G401.6 (cell line): ENCODE data around the gene MTG1.
"Not testable (repeated sequence)": the region's sequence is repeated elsewhere in the genome, so short reads cannot be mapped to it uniquely, and the experiment has no call there.

Experiments
- FAIRE-seq: peaks from 2 replicates; lab custom pipeline; 2012; peaks lifted over from hg19 to GRCh38; lab: Jason Lieb, UNC

MTG1 gene

GRCh38 chr10:133424102-133424501 is 30.1 kb downstream of the MTG1 start:
- not testable (repeated sequence) for FAIRE-seq

- not testable (repeated sequence) for FAIRE-seq
Measured at GRCh38 chr10:133424601-133425000, 30.6 kb downstream of the MTG1 start, which contains the start of gene SPRN. Gene SPRN (minus strand): TSS chr10:133424625. CDS start chr10:133423681, 944 bp downstream.

- FAIRE-seq = not testable (repeated sequence)
Measured at GRCh38 chr10:133429571-133429970, 35.6 kb downstream of the MTG1 start.

GRCh38 chr10:133431888-133432613 is 38.1 kb downstream of the MTG1 start:
- not testable (repeated sequence) for FAIRE-seq

- not testable (repeated sequence) for FAIRE-seq
Measured at GRCh38 chr10:133432789-133433188, 38.8 kb downstream of the MTG1 start.

- FAIRE-seq = no peak
Measured at GRCh38 chr10:133438711-133439273, 44.8 kb downstream of the MTG1 start.

GRCh38 chr10:133439517-133440461 is 45.8 kb downstream of the MTG1 start:
- no peak for FAIRE-seq

GRCh38 chr10:133440633-133441285 is 46.8 kb downstream of the MTG1 start:
- FAIRE-seq = no peak

GRCh38 chr10:133441356-133441755 is 47.4 kb downstream of the MTG1 start:
- FAIRE-seq = not testable (repeated sequence)

- no peak for FAIRE-seq
Measured at GRCh38 chr10:133441780-133442179, 47.8 kb downstream of the MTG1 start.

- FAIRE-seq = no peak
Measured at GRCh38 chr10:133442191-133442966, 48.4 kb downstream of the MTG1 start.

- FAIRE-seq = no peak
Measured at GRCh38 chr10:133442967-133443924, 49.3 kb downstream of the MTG1 start.

GRCh38 chr10:133444342-133445267 is 50.6 kb downstream of the MTG1 start:
- no peak for FAIRE-seq

GRCh38 chr10:133445268-133445732 is 51.3 kb downstream of the MTG1 start:
- no peak for FAIRE-seq

- no peak for FAIRE-seq
Measured at GRCh38 chr10:133445751-133446708, 52.1 kb downstream of the MTG1 start.

- no peak for FAIRE-seq
Measured at GRCh38 chr10:133446979-133447378, 53.0 kb downstream of the MTG1 start.

- no peak for FAIRE-seq
Measured at GRCh38 chr10:133448120-133448519, 54.2 kb downstream of the MTG1 start.

GRCh38 chr10:133451346-133451745 is 57.4 kb downstream of the MTG1 start:
- FAIRE-seq = no peak
